NCI-H1417 treated with DMSO at 0.1 percent for 48 hours (cell line): ENCODE data around the gene ZNF350.
"Not testable (repeated sequence)": the region's sequence is repeated elsewhere in the genome, so short reads cannot be mapped to it uniquely, and the experiment has no call there.

Experiments used
- DNase-seq: peaks from one replicate; lab custom pipeline; 2025; lab: John Stamatoyannopoulos, UW

The ZNF350 gene

DNA sequence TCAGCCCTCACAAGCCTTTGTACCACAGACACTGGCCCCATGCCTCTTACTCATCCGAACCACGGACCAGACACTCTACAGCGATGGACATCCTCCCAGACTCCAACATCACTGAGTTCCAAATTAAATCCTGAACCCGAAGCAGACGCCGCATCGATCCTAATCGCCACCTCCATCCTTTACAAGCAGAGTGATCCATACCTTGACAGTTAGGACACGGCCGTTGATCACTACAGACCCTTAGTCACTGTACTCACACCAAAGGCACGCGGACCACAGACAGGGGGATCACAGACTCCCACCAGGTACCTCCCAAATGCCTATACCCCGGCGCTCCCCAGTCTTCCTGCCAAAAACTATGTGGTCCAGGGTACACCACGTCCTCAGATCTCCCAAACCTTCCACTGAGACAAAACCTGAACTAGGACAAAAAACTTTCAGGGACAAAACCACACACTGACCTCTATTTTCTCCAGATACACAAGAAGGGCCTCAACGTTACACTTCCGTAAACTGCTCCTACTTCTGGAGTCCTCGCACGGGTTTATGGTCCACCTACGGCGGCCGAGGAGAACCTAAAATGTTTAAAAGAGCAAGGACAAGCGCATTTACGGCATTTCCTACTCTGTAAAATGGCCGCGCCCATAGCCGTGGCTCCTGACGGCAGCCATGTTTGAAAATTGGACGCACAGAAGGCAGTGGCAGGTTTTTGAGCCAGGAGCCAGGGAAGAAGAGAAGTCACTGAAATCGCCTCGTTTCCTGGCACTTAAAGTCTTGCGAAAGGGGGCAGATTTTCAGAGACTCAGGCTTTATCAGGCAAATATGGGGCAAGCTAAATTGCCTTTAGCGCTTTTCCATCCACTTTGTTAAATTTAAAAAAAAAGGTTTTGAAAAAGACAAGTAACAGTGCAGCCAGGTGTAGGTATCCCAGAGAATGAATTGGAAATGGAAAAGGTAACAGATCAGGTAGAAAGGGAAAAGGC lies at the start of gene ZNF350:
Gene ZNF350 (minus strand): TSS at position 532 of the 983 bp plus-strand sequence. CDS start 12,480 bp downstream, outside the sequence.
- peak; percentile 78 for DNase-seq

DNA sequence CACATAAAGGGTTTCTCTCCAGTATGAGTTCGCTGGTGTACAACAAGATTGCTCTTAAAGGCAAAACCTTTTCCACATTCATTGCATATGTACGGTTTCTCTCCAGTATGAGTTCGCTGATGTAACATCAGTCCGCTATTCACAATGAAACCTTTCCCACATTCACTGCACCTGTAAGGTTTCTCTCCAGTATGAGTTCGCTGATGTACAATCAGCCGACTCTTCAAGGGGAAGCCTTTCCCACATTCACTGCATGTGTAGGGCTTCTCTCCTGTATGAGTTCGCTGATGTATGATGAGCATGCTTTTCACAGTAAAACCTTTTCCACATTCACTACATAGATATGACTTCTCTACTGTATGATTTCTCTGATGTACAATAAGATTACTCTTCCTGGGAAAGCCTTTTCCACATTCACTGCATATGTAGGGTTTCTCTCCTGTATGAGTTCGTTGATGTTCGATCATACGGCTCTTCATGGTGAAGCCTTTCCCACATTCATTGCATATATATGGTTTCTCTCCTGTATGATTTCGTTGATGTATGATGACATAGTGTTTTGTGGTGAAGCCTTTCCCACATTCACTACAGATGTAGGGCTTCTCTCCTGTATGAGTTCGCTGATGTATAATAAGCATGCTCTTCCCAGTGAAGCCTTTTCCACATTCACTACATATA lies 47.5 kb upstream of the ZNF350 start:
- DNase-seq: no peak

DNA sequence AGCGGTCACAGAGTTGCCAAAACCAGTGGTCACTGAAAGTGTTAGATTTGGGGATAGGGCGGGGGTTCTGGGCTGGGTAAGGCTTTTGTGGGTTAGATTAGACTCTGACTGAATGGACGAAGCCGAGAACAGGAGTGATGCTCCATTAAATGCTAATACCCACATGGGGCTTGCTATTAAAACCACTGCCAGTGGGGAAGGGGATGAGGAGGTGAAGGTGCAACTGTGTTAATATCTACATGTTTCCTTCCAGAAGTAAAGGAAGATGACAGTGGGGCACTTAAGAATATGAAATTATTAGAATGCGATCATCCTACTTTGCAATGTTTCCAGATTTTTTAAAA lies 42.1 kb upstream of the ZNF350 start:
- DNase-seq: no peak

DNA sequence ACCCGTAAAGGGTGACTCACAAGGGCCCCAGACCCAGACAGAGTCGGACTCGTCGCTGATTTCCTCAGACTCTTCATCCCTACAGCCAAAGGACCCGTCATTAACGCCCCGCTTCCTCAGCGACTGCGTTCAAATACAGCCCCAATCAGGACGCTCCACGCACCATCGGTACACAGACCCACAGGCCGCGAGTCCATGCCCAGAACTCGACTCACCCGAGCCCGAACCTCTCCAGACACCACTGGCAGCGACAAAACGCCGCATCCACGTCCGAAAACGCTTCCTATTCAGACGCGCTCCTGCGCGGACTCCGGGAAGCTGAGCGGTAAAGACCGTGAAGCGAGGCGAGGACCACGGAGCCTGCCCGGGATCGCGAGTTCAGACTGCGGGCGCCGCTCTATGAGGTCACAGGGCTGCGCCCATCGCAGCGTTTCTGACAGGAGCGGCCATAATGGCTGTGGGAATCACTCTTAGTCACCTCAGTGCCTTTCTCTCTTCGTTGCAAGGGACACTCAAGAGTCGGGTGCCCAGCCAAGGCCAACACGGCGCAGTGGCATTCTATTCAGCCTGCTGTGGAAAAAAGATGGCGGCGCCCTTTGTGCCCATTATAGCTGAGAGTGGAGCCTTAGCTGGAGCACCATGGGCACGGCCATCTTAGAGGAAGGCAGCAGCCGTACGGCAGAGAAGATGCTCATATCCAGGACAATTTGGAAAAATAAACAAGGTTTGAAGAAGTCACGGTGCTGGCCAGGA lies 41.6 kb upstream of the ZNF350 start, which contains the start of gene ZNF614:
Gene ZNF614 (minus strand): TSS at position 353 of the 753 bp plus-strand sequence. CDS start 2,634 bp downstream, outside the sequence.
- DNase-seq: peak; percentile 65

DNA sequence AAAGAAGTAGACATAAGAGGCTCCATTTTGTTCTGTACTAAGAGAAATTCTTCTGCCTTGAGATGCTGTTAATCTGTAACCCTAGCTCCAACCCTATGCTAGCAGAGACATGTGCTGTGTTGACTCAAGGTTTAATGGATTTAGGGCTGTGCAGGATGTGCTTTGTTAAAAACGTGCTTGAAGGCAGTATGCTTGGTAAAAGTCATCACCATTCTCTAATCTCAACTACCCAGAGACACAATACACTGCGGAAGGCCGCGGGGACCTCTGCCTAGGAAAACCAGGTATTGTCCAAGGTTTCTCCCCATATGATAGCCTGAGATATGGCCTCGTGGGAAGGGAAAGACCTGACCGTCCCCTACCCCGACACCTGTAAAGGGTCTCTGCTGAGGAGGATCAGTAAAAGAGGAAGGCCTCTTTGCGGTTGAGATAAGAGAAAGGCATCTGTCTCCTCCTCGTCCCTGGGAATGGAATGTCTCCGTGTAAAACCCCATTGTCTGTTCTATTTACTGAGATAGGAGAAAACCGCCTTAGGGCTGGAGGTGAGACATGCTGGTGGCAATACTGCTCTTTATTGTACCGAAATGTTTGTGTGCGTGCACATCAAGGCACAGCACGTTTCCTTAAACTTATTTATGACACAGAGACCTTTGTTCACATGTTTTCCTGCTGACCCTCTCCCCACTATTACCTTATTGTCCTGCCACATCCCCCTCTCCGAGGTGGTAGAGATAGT lies 39.8 kb upstream of the ZNF350 start:
- DNase-seq: not testable (repeated sequence)

DNA sequence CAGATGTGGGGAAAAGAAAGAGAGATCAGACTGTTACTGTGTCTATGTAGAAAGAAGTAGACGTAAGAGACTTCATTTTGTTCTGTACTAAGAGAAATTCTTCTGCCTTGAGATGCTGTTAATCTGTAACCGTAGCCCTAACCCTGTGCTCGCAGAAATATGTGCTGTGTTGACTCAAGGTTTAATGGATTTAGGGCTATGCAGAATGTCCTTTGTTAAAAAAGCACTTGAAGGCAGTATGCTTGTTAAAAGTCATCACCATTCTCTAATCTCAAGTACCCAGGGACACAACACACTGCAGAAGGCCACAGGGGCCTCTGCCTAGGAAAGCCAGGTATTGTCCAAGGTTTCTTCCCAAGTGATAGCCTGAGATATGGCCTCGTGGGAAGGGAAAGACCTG lies 37.8 kb upstream of the ZNF350 start:
- DNase-seq: not testable (repeated sequence)

DNA sequence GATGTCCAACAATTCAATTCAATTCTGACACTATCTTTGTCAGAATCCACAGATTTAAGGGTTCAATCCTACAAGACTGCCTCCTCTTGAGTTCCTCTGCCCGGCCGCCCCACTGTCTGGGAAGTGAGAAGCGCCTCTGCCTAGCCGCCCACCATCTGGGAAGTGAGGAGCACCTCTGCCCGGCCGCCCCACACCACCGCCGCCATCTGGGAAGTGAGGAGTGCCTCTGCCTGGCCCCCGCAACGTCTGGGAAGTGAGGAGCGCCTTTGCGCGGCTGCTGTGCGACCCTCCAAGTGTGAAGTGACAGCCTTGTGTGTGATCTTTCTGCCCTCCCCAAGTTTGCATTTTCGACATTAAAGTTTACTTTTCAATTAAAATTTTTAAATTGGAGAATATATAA lies 35.6 kb upstream of the ZNF350 start:
- DNase-seq: no peak

DNA sequence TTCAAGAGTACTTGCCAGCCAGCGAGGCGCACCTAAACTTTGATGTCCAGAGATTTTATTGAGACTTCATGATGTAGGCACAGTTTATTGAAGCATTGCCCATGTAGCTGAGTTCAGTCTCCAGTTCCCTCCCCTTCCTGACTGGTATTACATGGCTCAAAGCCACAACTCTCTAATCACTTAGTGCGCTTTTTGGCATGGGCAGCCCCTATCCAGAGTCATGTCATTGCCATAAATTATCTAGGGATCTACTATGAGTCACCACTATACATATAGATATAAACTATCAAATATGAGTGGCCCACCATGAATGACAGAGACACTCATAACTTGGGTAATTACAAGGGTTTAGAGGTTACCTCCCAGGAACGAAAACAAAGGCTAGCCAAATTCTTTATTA lies 33.9 kb upstream of the ZNF350 start:
- DNase-seq: no peak

DNA sequence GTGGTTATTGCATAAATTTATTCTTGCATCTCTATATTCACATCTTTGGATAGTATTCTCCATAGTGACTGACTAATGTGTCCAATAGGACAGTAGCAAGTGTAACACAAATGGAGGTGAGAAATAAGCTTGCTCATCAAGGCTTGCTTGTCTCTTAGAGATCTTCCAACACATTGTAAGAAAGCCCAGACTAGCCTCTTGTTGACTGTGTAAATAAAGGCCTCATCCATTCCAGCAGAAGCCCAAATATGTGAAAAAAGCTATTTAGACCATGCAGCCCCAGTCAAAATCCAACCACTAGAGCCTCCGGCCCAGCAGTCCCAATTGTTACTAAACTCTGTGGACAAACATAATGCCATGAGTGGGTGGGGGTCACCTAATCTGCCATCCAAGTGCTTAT lies 24.0 kb upstream of the ZNF350 start:
- DNase-seq: no peak

DNA sequence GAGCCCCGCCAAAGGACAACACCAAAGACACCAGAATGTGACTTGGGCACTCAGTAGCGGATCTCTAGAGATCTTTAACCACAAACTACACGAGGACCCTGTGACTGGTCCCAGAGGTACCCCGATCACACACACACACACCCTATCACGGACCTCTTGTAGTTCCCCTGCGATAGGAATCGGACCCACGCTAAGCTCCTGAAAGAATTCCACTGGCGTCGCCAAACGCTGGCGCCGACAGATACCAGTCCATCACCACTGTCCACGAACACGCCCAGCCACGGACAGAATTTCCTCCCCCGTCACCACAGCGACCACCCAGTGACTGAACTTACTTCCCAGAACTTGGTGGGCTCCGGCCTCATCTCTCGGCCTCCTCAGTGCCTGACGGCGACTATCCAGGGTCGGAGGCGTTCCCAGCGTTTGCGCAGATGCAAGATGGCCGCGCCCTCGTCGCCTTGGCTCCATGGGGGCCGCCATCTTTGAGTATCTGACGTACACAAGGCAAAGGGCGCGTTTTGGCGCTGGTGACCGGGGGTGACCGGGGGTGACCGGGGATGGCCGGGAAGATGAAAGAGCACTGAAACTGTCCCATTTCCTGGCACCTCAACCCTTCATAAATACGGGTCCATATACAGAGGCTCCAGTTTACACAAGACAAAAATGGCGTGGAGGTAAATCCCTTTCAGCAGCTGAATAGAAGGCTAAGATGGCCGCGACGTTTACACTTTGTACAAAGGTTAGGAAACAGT lies 21.3 kb upstream of the ZNF350 start, which contains the start of gene ZNF615:
Gene ZNF615 (minus strand): TSS at position 406 of the 752 bp plus-strand sequence. CDS start 4,500 bp downstream, outside the sequence.
- DNase-seq: no peak

DNA sequence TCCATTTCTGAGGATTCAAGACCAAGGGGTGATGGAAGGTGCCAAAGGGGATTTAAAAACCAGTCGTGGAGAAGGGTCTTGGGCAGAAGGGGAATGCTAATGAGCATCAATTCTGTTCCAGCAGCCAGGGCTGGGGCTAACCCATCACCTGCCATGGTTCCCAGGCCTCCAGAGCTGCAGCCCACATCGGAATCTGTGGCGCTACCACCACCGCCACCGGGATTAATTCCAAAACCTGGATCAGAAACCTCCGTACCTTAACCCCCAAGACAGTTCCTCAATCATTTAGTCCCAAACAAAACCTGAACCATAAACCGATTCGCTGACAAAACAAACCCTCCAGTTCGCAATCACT lies 20.8 kb upstream of the ZNF350 start:
- no peak for DNase-seq

DNA sequence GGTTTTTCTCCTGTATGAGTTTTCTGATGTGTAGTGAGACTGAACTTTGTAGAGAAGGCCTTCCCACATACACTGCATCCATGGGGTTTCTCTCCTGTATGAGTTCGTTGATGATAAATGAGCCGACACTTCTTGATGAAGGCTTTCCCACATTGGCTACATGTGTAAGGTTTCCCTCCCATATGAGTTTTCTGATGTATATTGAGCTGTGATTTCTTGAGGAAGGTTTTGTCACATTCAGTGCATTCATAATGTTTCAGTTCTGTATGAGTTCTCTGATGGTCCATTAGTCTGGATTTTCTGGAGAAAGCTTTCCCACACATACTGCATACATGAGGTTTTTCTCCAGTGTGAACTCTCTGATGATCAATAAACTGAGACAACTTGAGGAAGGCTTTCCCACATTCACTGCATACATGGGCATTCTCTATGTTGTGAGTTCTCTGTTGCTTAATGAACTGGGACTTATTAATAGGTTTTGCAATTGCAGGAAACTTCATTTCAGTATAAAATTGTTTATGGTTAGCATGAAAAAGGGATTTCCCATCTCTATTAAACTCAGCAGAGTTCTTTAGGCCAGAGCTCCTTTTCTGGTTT lies 7.5 kb upstream of the ZNF350 start:
- DNase-seq: no peak

DNA sequence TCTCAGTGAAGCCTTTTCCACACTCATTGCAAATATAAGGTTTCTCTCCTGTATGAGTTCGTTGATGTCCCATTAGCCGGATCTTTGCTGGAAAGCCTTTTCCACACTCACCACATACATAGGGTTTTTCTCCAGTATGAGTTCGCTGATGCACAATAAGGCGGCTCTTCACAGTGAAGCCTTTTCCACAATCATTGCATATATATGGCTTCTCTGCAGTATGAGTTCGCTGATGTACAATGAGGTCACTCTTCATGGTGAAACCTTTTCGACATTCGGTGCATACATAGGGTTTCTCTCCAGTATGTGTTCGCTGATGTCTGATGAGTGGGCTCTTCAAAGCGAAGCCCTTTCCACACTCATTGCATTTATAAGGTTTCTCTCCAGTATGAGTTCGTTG lies 6.8 kb upstream of the ZNF350 start:
- DNase-seq: no peak

DNA sequence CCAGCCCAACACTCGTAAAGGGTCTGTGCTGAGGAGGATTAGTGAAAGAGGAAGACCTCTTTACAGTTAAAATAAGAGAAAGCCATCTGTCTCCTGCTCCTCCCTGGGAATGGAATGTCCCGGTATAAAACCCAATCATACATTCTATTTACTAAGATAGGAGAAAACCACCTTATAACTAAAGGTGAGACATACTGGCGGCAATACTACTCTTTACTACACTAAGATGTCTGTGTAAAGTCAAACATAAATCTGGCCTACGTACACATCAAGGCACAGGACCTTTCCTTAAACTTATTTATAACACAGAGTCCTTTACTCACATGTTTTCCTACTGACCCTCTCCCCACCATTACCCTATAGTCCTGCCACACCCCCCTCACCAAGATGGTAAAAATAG lies 3.3 kb downstream of the ZNF350 start:
- DNase-seq: no peak

DNA sequence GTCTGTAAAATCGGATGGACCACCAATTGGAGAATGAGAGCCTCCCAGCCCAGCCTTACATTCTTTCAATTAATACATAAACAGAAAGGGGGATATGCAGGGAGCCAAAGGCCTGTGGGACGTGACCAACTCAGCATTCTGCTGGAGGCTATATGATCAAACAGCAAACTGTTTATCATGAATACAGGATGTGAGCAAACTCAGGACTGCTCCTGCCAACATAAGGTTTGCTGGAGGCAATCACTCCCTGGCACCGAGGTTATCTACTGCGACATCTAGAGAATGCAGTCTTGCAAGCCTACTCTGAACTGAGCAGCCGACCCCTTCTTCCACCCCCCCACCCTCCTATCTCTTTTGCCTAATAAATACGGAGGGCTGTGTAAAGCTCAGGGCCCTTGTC lies 5.7 kb downstream of the ZNF350 start:
- not testable (repeated sequence) for DNase-seq

DNA sequence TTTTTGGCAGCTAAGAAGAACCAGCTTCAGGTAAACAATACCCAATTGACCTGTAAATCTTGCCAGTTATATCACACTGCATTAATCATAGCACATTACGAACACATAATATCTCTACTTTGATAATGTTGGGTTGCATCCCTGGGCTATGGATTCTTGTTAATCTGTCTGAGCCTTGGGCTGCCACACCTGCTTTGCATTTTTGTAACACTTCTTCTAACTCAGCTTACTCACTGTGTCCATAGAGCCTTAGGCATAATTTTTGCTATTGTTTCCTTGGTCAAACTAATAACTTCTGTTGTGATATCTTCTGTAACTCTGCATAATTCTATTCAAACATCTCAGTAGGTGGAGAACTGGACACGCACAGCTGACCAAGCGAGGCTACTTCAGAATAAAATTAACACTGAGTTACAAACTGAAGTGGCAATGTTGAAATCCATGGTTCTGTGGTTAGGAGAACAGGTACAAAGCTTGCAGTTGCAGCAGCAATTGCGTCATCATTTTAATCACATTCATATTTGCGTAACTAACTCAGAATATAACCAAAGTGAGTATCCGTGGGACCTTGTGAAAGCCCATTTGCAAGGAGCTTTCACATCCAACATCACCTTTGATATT lies 6.4 kb downstream of the ZNF350 start:
- no peak for DNase-seq

DNA sequence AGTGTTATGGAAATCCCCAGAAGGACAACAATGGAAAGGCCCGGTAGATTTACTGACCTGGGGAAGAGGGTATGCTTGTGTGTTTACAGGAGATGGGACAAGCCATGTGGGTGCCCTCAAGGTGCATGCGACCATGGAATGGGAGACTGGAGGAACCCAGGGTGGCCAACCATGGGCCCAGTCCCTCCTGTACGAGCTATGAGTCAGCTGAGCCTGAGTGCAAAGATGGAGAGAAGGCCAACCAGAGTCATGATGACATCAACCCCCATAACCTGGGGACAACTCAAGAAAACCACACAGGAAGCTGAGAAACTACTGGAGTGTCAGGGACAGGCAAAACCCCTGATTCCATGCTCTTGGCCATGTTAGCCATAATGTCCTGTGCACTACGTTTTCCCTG lies 7.8 kb downstream of the ZNF350 start:
- no peak for DNase-seq

DNA sequence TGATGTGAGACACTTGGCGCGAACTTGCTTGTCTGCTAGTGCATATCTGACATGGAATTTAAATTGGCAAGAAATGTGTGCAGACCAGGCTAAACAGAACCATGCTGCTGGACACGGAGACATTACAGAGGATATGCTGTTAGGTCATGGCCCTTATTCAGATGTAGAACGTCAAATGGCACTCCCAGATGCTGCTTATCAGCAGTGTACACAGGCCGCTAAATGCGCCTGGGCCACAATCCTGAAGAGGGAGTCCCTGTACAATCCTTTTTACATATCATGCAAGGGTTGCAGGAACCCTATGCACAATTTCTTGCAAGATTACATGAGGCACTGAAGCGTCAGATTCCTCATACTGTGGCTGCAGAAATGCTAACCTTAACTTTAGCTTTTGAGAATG lies 9.3 kb downstream of the ZNF350 start:
- DNase-seq: no peak

DNA sequence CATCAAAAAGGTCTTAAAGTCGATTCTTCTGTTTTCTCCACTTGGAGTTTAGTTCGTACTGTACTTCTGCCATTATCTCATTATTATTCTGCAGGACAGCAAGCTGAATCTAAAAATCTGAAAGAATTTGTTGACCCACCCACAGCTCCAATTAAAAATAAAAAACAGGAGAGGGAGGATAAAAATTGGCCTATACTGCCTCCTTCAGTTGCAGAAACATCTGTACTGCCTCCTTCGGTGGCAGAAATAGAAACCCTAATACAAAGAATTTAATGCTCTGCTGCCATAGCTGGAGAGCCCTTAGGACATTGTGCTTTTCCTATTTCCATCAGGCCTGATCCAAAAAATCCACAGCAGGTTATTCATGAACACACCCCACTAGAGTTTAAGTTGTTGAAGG lies 9.8 kb downstream of the ZNF350 start:
- DNase-seq: no peak

DNA sequence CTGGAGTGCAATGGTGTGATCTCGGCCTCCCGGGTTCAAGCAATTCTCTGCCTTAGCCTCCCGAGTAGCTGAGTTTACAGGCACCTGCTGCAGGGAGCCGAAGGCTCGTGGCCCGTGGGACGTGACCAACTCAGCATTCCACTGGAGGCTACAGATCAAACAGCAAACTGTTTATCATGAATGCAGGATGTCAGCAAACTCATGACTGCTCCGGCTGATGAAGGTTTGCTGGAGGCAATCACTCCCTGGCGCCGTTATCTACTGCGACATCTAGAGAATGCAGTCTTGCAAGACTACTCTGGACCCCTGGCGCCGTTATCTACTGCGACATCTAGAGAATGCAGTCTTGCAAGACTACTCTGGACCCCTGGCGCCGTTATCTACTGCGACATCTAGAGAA lies 10.9 kb downstream of the ZNF350 start:
- DNase-seq: not testable (repeated sequence)
